Measurements from ENCODE around the gene PHF14. TPM values are rescaled to one million over a fixed set of nuclear protein-coding genes. Genes with fewer than 3 reads are reported as not detected.

PHF14 gene
- total and polyA plus RNA-seq, 2 donors (not counting 3 experiments of a cell fraction or from before 2014, with no cell fraction given), result 8.8 to 43.4 TPM

- Histone ChIP-seq H3K27me3 (ENCODE audit: control insufficient read depth in 2 of 2, insufficient read depth in 2 of 2, low read length in 2 of 2) (no peaks in the 10 kb centered on the region), H3K4me2 (ENCODE audit: insufficient read depth, low read length) (no peak overlapping the region), H3K79me2 (ENCODE audit: control insufficient read depth, insufficient read depth, low read length) (no peaks in the 10 kb centered on the region), H4K20me1 (replicated peaks; ENCODE audit: control insufficient read depth, extremely low read depth, insufficient read depth, low read length) (no peaks in the 10 kb centered on the region), H3K9me1 (replicated peaks; ENCODE audit: control insufficient read depth, extremely low read depth, insufficient read depth, low read length) (no peaks in the 10 kb centered on the region), H3K9ac (replicated peaks; ENCODE audit: extremely low read depth, insufficient read depth, low read length) (no peak overlapping the region), H3K27ac (ENCODE audit: insufficient read depth, low read depth, low read length) (no peak overlapping the region), H2AFZ (ENCODE audit: low read depth, low read length) (no peak overlapping the region), H3K9me3 (replicated peaks; ENCODE audit: control insufficient read depth, insufficient read depth, low read length) (no peaks in the 10 kb centered on the region), H3K36me3 (ENCODE audit: control insufficient read depth in 2 of 2, extremely low read depth in 1 of 2, insufficient read depth in 2 of 2, low read length in 2 of 2) (no peaks in the 10 kb centered on the region), H3K4me1 (ENCODE audit: control insufficient read depth, extremely low read depth, insufficient read depth, low read length) (no peaks in the 10 kb centered on the region), H3K4me3 (replicated peaks in 1 of 3; ENCODE audit: insufficient read depth in 1 of 3, low read depth in 1 of 3, low read length in 3 of 3) (no peak overlapping the region)
- ChIA-PET CTCF (interaction anchor here (1.0 kb wide), 1 partner anchor 8 kb away, joined by 3 read pairs; no protein-coding TSS in a partner anchor), POLR2A (no interaction called here)
- no peak for FAIRE-seq
- no peak for TF ChIP-seq JUN (IDR thresholded peaks at IDR 0.05; ENCODE audit: borderline replicate concordance, insufficient read depth, insufficient read length, low read depth)
- TF ChIP-seq, protein P1, sequence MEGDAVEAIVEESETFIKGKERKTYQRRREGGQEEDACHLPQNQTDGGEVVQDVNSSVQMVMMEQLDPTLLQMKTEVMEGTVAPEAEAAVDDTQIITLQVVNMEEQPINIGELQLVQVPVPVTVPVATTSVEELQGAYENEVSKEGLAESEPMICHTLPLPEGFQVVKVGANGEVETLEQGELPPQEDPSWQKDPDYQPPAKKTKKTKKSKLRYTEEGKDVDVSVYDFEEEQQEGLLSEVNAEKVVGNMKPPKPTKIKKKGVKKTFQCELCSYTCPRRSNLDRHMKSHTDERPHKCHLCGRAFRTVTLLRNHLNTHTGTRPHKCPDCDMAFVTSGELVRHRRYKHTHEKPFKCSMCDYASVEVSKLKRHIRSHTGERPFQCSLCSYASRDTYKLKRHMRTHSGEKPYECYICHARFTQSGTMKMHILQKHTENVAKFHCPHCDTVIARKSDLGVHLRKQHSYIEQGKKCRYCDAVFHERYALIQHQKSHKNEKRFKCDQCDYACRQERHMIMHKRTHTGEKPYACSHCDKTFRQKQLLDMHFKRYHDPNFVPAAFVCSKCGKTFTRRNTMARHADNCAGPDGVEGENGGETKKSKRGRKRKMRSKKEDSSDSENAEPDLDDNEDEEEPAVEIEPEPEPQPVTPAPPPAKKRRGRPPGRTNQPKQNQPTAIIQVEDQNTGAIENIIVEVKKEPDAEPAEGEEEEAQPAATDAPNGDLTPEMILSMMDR (IDR thresholded peaks at IDR 0.05; ENCODE audit: extremely low read depth in 1 of 2, insufficient read depth in 1 of 2, low read depth in 1 of 2, low read length in 2 of 2), result no peak
- no peak for TF ChIP-seq POLR2AphosphoS5 (IDR thresholded peaks at IDR 0.05; ENCODE audit: insufficient read depth, low read depth, low read length)
- TF ChIP-seq GATA2 (IDR thresholded peaks at IDR 0.05; ENCODE audit: insufficient read depth, insufficient read length, low read depth, low read length), result no peak
- no peak for TF ChIP-seq MYC (IDR thresholded peaks at IDR 0.05; ENCODE audit: low read depth, low read length)
- TF ChIP-seq MAX (IDR thresholded peaks at IDR 0.05; ENCODE audit: insufficient read depth, insufficient read length), result no peak
- TF ChIP-seq POLR2A (IDR thresholded peaks at IDR 0.05; ENCODE audit: low read depth, low read length), result no peak
- dilution Hi-C loops (cut with MboI; ENCODE audit: extremely low pct_ligation_motif_present, low sequenced_read_pairs), result no loop called here
- no peak for DNase-seq (ENCODE audit: low read depth, low spot score)
- no TSS peak for BruUV-seq (replicated peaks)
- intact Hi-C loops (cut with micrococcal nuclease), result no loop called here
Measured at GRCh38 chr7:11155883-11156282, 182.2 kb downstream of the PHF14 start.
